Measurements from ENCODE around the gene FANCI.

Gene FANCI

GRCh38 chr15:89217686-89218376, 25.9 kb upstream of the FANCI start:
- H3K4me3 ChIP-seq (ENCODE audit: low read depth in 1 of 2, low read length in 2 of 2), result no peak overlapping the region
- no peaks in the 10 kb centered on the region for H3K27me3 ChIP-seq (ENCODE audit: insufficient read depth, low read length, poor library complexity)
- H3K9me3 ChIP-seq (ENCODE audit: insufficient read depth, low read length, severe bottlenecking), result no peaks in the 10 kb centered on the region

GRCh38 chr15:89218531-89218930, 25.2 kb upstream of the FANCI start:
- TF ChIP-seq CTCF (IDR thresholded peaks at IDR 0.05; ENCODE audit: borderline replicate concordance, extremely low read depth, low read length, poor library complexity, severe bottlenecking) (no peak), EZH2 (IDR thresholded peaks at IDR 0.05; ENCODE audit: borderline replicate concordance, low read depth, low read length, severe bottlenecking) (no peak)
- no peaks in the 10 kb centered on the region for H3K4me1 ChIP-seq (ENCODE audit: insufficient read depth, low read length)
- DNase-seq (no peak), ATAC-seq (ENCODE audit: insufficient read depth, low read depth) (no peak)
- no peak overlapping the region for H2AFZ ChIP-seq (ENCODE audit: low read depth, low read length)
- no peak overlapping the region for H3K9ac ChIP-seq (ENCODE audit: low read depth, low read length)
- no peaks in the 10 kb centered on the region for H3K79me2 ChIP-seq (ENCODE audit: insufficient read depth, low read length)
- no peaks in the 10 kb centered on the region for H3K27me3 ChIP-seq (ENCODE audit: insufficient read depth, low read length, poor library complexity)
- no peaks in the 10 kb centered on the region for H3K9me3 ChIP-seq (ENCODE audit: insufficient read depth, low read length, severe bottlenecking)
- no peaks in the 10 kb centered on the region for H3K36me3 ChIP-seq (ENCODE audit: insufficient read depth, low read length)
- no peak overlapping the region for H3K4me2 ChIP-seq (ENCODE audit: insufficient read depth, low read length)
- H4K20me1 ChIP-seq (ENCODE audit: insufficient read depth, low read length), result no peaks in the 10 kb centered on the region
- no peak overlapping the region for H3K4me3 ChIP-seq (ENCODE audit: low read depth in 1 of 2, low read length in 2 of 2)
- H3K27ac ChIP-seq (ENCODE audit: low read length), result no peak overlapping the region

More at GRCh38 chr15:89217686-89218376, 25.9 kb upstream of the FANCI start:
- no peak for TF ChIP-seq CTCF (IDR thresholded peaks at IDR 0.05; ENCODE audit: borderline replicate concordance, extremely low read depth, low read length, poor library complexity, severe bottlenecking)
- no peak for TF ChIP-seq EZH2 (IDR thresholded peaks at IDR 0.05; ENCODE audit: borderline replicate concordance, low read depth, low read length, severe bottlenecking)
- H4K20me1 ChIP-seq (ENCODE audit: insufficient read depth, low read length), result no peaks in the 10 kb centered on the region
- no peak overlapping the region for H3K27ac ChIP-seq (ENCODE audit: low read length)
- H3K36me3 ChIP-seq (ENCODE audit: insufficient read depth, low read length), result no peaks in the 10 kb centered on the region
- H3K4me1 ChIP-seq (ENCODE audit: insufficient read depth, low read length), result no peaks in the 10 kb centered on the region
- no peak overlapping the region for H3K9ac ChIP-seq (ENCODE audit: low read depth, low read length)
- no peak overlapping the region for H2AFZ ChIP-seq (ENCODE audit: low read depth, low read length)
- H3K4me2 ChIP-seq (ENCODE audit: insufficient read depth, low read length), result no peak overlapping the region
- DNase-seq, result no peak
- no peaks in the 10 kb centered on the region for H3K79me2 ChIP-seq (ENCODE audit: insufficient read depth, low read length)
- ATAC-seq (ENCODE audit: insufficient read depth, low read depth), result no peak

DNA sequence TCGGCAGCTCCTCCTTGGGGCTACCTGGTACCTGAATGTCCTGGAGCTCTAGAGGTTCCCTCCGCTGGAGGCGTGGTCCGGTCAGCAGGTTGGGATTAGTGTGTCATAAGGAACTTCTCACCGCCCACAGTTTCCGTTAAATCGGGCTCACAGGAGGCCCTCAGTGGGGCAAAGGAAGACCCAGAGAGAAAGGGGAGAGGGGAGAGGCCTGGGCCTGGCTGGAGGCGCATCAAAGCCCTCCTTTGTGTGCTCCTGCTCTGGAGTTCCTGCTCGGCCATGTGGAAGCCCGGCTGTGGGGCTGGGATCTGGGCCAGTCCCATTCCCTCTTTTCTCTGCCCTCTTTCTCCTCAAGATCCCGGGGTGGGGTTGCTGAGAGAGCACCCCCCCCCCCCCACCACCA, 22.2 kb upstream of the FANCI start, which contains the start of gene RLBP1:
Gene RLBP1, minus strand, starts transcription at position 37 of the 400 bp plus-strand sequence. CDS start 2,604 bp downstream, outside the sequence.
- Histone ChIP-seq H3K4me1 (ENCODE audit: insufficient read depth, low read length) (no peaks in the 10 kb centered on the region), H3K27ac (ENCODE audit: low read length) (no peak within 1 kb of the TSS)
- no peak for ATAC-seq (ENCODE audit: insufficient read depth, low read depth)

More for the DNA sequence above, 22.2 kb upstream of the FANCI start, which contains the start of gene RLBP1:
- Histone ChIP-seq H2AFZ (ENCODE audit: low read depth, low read length) (no peak within 1 kb of the TSS), H3K36me3 (ENCODE audit: insufficient read depth, low read length) (no peaks in the 10 kb centered on the region), H3K9me3 (ENCODE audit: insufficient read depth, low read length, severe bottlenecking) (no peaks in the 10 kb centered on the region), H4K20me1 (ENCODE audit: insufficient read depth, low read length) (no peaks in the 10 kb centered on the region), H3K27me3 (ENCODE audit: insufficient read depth, low read length, poor library complexity) (no peaks in the 10 kb centered on the region), H3K4me2 (ENCODE audit: insufficient read depth, low read length) (no peak within 1 kb of the TSS), H3K4me3 (ENCODE audit: low read depth in 1 of 2, low read length in 2 of 2) (no peak within 1 kb of the TSS), H3K9ac (ENCODE audit: low read depth, low read length) (no peak within 1 kb of the TSS), H3K79me2 (ENCODE audit: insufficient read depth, low read length) (no peaks in the 10 kb centered on the region)
- TF ChIP-seq CTCF (IDR thresholded peaks at IDR 0.05; ENCODE audit: borderline replicate concordance, extremely low read depth, low read length, poor library complexity, severe bottlenecking) (no peak), EZH2 (IDR thresholded peaks at IDR 0.05; ENCODE audit: borderline replicate concordance, low read depth, low read length, severe bottlenecking) (no peak)
- DNase-seq, result no peak

All from DND-41 (cell line).